Transverse colon (tissue), 3 donors: ENCODE measurements around the gene SLC32A1.

Experiments
- POLR2A ChIP-seq: fragments of 450-650 bp; IDR thresholded peaks from one replicate; pipeline ENCODE4 v1.6.1; 2016; ENCODE audit warnings: antibody characterized with exemption, mild to moderate bottlenecking, moderate library complexity
- TF ChIP-seq, protein P1 (sequence below), 5 experiments: fragments of 200-600 bp in 3 of 5; fragments of 450-650 bp in 2 of 5; sonication (generic) in 3 of 5; IDR thresholded peaks; 1 replicate in 2 of 5; 2 replicates in 3 of 5; pipeline ENCODE4 v1.5.1; 2016 to 2017; ENCODE audit warnings: antibody characterized with exemption in 5 of 5, inconsistent platforms in 3 of 5, mild to moderate bottlenecking in 2 of 5, moderate library complexity in 1 of 5

- TF ChIP-seq, protein P1, sequence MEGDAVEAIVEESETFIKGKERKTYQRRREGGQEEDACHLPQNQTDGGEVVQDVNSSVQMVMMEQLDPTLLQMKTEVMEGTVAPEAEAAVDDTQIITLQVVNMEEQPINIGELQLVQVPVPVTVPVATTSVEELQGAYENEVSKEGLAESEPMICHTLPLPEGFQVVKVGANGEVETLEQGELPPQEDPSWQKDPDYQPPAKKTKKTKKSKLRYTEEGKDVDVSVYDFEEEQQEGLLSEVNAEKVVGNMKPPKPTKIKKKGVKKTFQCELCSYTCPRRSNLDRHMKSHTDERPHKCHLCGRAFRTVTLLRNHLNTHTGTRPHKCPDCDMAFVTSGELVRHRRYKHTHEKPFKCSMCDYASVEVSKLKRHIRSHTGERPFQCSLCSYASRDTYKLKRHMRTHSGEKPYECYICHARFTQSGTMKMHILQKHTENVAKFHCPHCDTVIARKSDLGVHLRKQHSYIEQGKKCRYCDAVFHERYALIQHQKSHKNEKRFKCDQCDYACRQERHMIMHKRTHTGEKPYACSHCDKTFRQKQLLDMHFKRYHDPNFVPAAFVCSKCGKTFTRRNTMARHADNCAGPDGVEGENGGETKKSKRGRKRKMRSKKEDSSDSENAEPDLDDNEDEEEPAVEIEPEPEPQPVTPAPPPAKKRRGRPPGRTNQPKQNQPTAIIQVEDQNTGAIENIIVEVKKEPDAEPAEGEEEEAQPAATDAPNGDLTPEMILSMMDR (IDR thresholded peaks at IDR 0.05), result no peak
- no peak for TF ChIP-seq POLR2A
Measured at GRCh38 chr20:38715646-38716045, 8.6 kb upstream of the SLC32A1 start.
